Mesothelial cell of epicardium (in vitro differentiated cells): ENCODE results near the gene RPS6KB2. TPM values are rescaled to one million over a fixed set of nuclear protein-coding genes. Genes with fewer than 3 reads are reported as not detected.

Experiments used
- DNase-seq, 2 experiments: peaks; one replicate each; pipeline ENCODE4 v3.0.0; 2021; ENCODE audit warnings: low spot score in 2 of 2; ENCODE audit not compliant: unreplicated experiment in 2 of 2
- H3K27ac Mint-ChIP-seq: 2 replicates; pipeline ENCODE4 v1.8.0; 2021; ENCODE audit warnings: mixed read lengths
- H3K27me3 Mint-ChIP-seq: 2 replicates; pipeline ENCODE4 v1.8.0; 2021; ENCODE audit warnings: low read depth, mixed read lengths
- H3K36me3 Mint-ChIP-seq: 2 replicates; pipeline ENCODE4 v1.8.0; 2021; ENCODE audit warnings: mixed read lengths
- H3K4me1 Mint-ChIP-seq: 2 replicates; pipeline ENCODE4 v1.8.0; 2021; ENCODE audit warnings: mixed read lengths
- H3K4me3 Mint-ChIP-seq: 2 replicates; pipeline ENCODE4 v1.8.0; 2021; ENCODE audit warnings: mild to moderate bottlenecking, moderate library complexity, mixed read lengths
- H3K9me3 Mint-ChIP-seq: 2 replicates; pipeline ENCODE4 v1.8.0; 2021; ENCODE audit warnings: mixed read lengths
- CTCF ChIP-seq: fragments of 200-600 bp; sonication (generic); IDR thresholded peaks from one replicate; pipeline ENCODE4 v1.5.0; 2021; ENCODE audit warnings: antibody characterized with exemption; ENCODE audit not compliant: unreplicated experiment
- total RNA-seq: library from RNA; stranded (reverse); gene quantifications from 3 replicates; pipeline ENCODE4 v1.2.1, GENCODE V29; 2021

The RPS6KB2 gene
- total RNA-seq, 1 donor from 2014 or later: 59.7 TPM

- Mint-ChIP-seq H3K27ac (no peak overlapping the region), H3K27me3 (peaks cover 52% of the 10 kb centered on the region), H3K36me3 (no peaks in the 10 kb centered on the region), H3K4me3 (no peak overlapping the region), H3K9me3 (no peaks in the 10 kb centered on the region), H3K4me1 (peaks cover 12% of the 10 kb centered on the region)
- DNase-seq: no peak
- TF ChIP-seq CTCF: no peak
Observed at GRCh38 chr11:67410984-67411784, 17.1 kb upstream of the RPS6KB2 start.

GRCh38 chr11:67411785-67412152 is 16.5 kb upstream of the RPS6KB2 start:
- Mint-ChIP-seq H3K27me3 (peaks cover 58% of the 10 kb centered on the region), H3K4me3 (no peak overlapping the region), H3K27ac (no peak overlapping the region), H3K9me3 (no peaks in the 10 kb centered on the region), H3K4me1 (peaks cover 18% of the 10 kb centered on the region), H3K36me3 (no peaks in the 10 kb centered on the region)
- DNase-seq: no peak
- TF ChIP-seq CTCF: no peak

- Mint-ChIP-seq H3K4me3 (no peak overlapping the region), H3K36me3 (no peaks in the 10 kb centered on the region), H3K4me1 (peaks cover 17% of the 10 kb centered on the region), H3K27me3 (peaks cover 56% of the 10 kb centered on the region), H3K9me3 (no peaks in the 10 kb centered on the region), H3K27ac (no peak overlapping the region)
- TF ChIP-seq CTCF: no peak
- no peak for DNase-seq
Observed at GRCh38 chr11:67412495-67413179, 15.7 kb upstream of the RPS6KB2 start.

- H3K27me3 Mint-ChIP-seq: peaks cover 53% of the 10 kb centered on the region
- no peak for TF ChIP-seq CTCF
- no peak for DNase-seq
- peaks cover 17% of the 10 kb centered on the region for H3K4me1 Mint-ChIP-seq
- peak overlapping the region; percentile 24 for H3K4me3 Mint-ChIP-seq
- peak overlapping the region; percentile 3 for H3K27ac Mint-ChIP-seq
- H3K9me3 Mint-ChIP-seq: no peaks in the 10 kb centered on the region
- no peaks in the 10 kb centered on the region for H3K36me3 Mint-ChIP-seq
Observed at GRCh38 chr11:67413266-67413849, 14.9 kb upstream of the RPS6KB2 start.

GRCh38 chr11:67415501-67416304 is 12.6 kb upstream of the RPS6KB2 start, which contains the start of gene CARNS1:
CARNS1 (plus strand) TSS chr11:67415678; CDS start chr11:67416200, 522 bp downstream.
- Mint-ChIP-seq H3K27ac (peak within 1 kb of the TSS; percentile 83), H3K9me3 (no peaks in the 10 kb centered on the region), H3K36me3 (no peaks in the 10 kb centered on the region), H3K4me1 (peaks cover 24% of the 10 kb centered on the region), H3K27me3 (peaks cover 45% of the 10 kb centered on the region), H3K4me3 (peak within 1 kb of the TSS; percentile 62)
- no peak for DNase-seq
- TF ChIP-seq CTCF: no peak
